Common myeloid progenitor, CD34-positive (primary cell): ENCODE measurements around the gene MAIP1. TPM values are rescaled to one million over a fixed set of nuclear protein-coding genes. Genes with fewer than 3 reads are reported as not detected.

ENCODE experiments used
- CTCF ChIA-PET: fragments of 350-600 bp; sonication (Branson Sonifier 250); formaldehyde crosslinking; loops from one replicate; lab custom pipeline; 2021; ENCODE audit warnings: antibody characterized with exemption; lab: Charles Lee
- POLR2A ChIA-PET: fragments of 350-600 bp; sonication (Branson Sonifier 250); formaldehyde crosslinking; loops from one replicate; lab custom pipeline; 2021; ENCODE audit warnings: antibody characterized with exemption; lab: Charles Lee
- DNase-seq, 3 donors: peaks; one replicate each; pipeline versions ENCODE4 v3.0.0 to v3.0.0-alpha.2; 2013
- H3K27ac ChIP-seq, 2 experiments: 1 replicate in 1 of 2; 2 replicates in 1 of 2; pipeline ENCODE4 v1.7.0; 2013; ENCODE audit warnings: inconsistent platforms in 2 of 2, low read length in 2 of 2, mild to moderate bottlenecking in 2 of 2, low read depth in 1 of 2, moderate library complexity in 1 of 2; ENCODE audit not compliant: severe bottlenecking in 2 of 2, insufficient read depth in 1 of 2, poor library complexity in 1 of 2
- H3K27me3 ChIP-seq, 5 experiments: replicated peaks in 2 of 5; 1 replicate in 3 of 5; 2 replicates in 2 of 5; pipeline versions ENCODE4 v1.6.1 to v1.7.0; 2013; ENCODE audit warnings: low read length in 4 of 5, mild to moderate bottlenecking in 2 of 5, moderate library complexity in 2 of 5, inconsistent platforms in 1 of 5; ENCODE audit not compliant: insufficient read depth in 5 of 5, control insufficient read depth in 4 of 5
- H3K36me3 ChIP-seq, 4 experiments: 1 replicate in 2 of 4; 2 replicates in 2 of 4; pipeline versions ENCODE4 v1.6.1 to v1.7.0; 2013; ENCODE audit warnings: low read length in 3 of 4, control low read depth in 1 of 4, mild to moderate bottlenecking in 1 of 4; ENCODE audit not compliant: control insufficient read depth in 4 of 4, insufficient read depth in 4 of 4
- H3K4me1 ChIP-seq, 4 experiments: 1 replicate in 3 of 4; 2 replicates in 1 of 4; pipeline versions ENCODE4 v1.6.1 to v1.7.1; 2013; ENCODE audit warnings: low read length in 3 of 4, mild to moderate bottlenecking in 3 of 4, control low read depth in 1 of 4, inconsistent platforms in 1 of 4, moderate library complexity in 1 of 4; ENCODE audit not compliant: control insufficient read depth in 4 of 4, insufficient read depth in 4 of 4; ENCODE audit errors: control extremely low read depth in 1 of 4
- H3K4me3 ChIP-seq, 7 experiments: 1 replicate in 4 of 7; 2 replicates in 3 of 7; pipeline versions ENCODE4 v1.5.1 to v1.7.0; 2013; ENCODE audit warnings: mild to moderate bottlenecking in 7 of 7, low read length in 6 of 7, moderate library complexity in 6 of 7, inconsistent platforms in 2 of 7, low read depth in 2 of 7, control low read depth in 1 of 7; ENCODE audit not compliant: insufficient read depth in 4 of 7, control insufficient read depth in 1 of 7; ENCODE audit errors: extremely low read depth in 1 of 7
- H3K9me3 ChIP-seq, 5 experiments: 1 replicate in 4 of 5; 2 replicates in 1 of 5; pipeline versions ENCODE4 v1.6.1 to v1.7.1; 2013; ENCODE audit warnings: low read length in 4 of 5, mild to moderate bottlenecking in 2 of 5, inconsistent platforms in 1 of 5, low read depth in 1 of 5, moderate library complexity in 1 of 5; ENCODE audit not compliant: control insufficient read depth in 4 of 5, insufficient read depth in 2 of 5; ENCODE audit errors: control extremely low read depth in 1 of 5
- WGBS: methylation state at CpG from one replicate; pipeline ENCODE4 v1.1.5; 2013; ENCODE audit not compliant: insufficient coverage; 5-methylcytosine and 5-hydroxymethylcytosine counted together
- polyA plus RNA-seq: library from polyadenylated mRNA; unstranded; fragments of 120-200 nt; gene quantifications from one replicate; pipeline ENCODE4 v1.2.1, GENCODE V29; 2013

Gene MAIP1
- 16.1 TPM for polyA plus RNA-seq

GRCh38 chr2:199955339-199956061 lies at the start of gene MAIP1, which contains the start of gene TYW5:
MAIP1 (plus strand) TSS chr2:199955582; CDS start chr2:199955799, 217 bp downstream.
TYW5 (minus strand) TSS chr2:199955491; CDS start chr2:199955470, 21 bp downstream.
- POLR2A ChIA-PET: interaction anchor here (0.8 kb wide), 1 partner anchor 25 kb away, joined by 3 read pairs; no protein-coding TSS in a partner anchor
- CTCF ChIA-PET: no interaction called here

GRCh38 chr2:199907008-199907714 lies 48.2 kb upstream of the MAIP1 start:
- peak; percentile 22 to 76 (median 57) for DNase-seq
- H3K36me3 ChIP-seq: no peaks in the 10 kb centered on the region
- no peaks in the 10 kb centered on the region for H3K27me3 ChIP-seq
- no peaks in the 10 kb centered on the region for H3K9me3 ChIP-seq
- ChIA-PET CTCF (interaction anchor here (1.1 to 1.4 kb wide), 2 partner anchors 34 to 207 kb away, joined by 3 read pairs; no protein-coding TSS in a partner anchor), POLR2A (no interaction called here)
- peaks cover 9 to 20% (median 17%) of the 10 kb centered on the region in 4 experiments for H3K4me1 ChIP-seq
- no peak overlapping the region for H3K4me3 ChIP-seq
- no peak overlapping the region for H3K27ac ChIP-seq
- no CpG with 5 or more reads among the region's 2 CpGs for WGBS

More at GRCh38 chr2:199955339-199956061, at the start of gene MAIP1, which contains the start of gene TYW5:
- Histone ChIP-seq H3K4me3 (peak within 1 kb of the TSS; percentile 78 to 100 (median 91)), H3K27ac (peak within 1 kb of the TSS; percentile 86 to 94), H3K36me3 (peaks cover 3 to 29% (median 14%) of the 10 kb centered on the region in 4 experiments), H3K9me3 (no peaks in the 10 kb centered on the region), H3K4me1 (peaks cover 4 to 23% (median 15%) of the 10 kb centered on the region in 4 experiments), H3K27me3 (no peaks in the 10 kb centered on the region)
- DNase-seq: peak; percentile 82 to 88 (median 83)
- WGBS: 0% methylated on average over 64 of the region's 64 CpGs

- no peaks in the 10 kb centered on the region for H3K27me3 ChIP-seq
- no peaks in the 10 kb centered on the region for H3K9me3 ChIP-seq
- no peaks in the 10 kb centered on the region for H3K36me3 ChIP-seq
- CTCF ChIA-PET: interaction anchor here (0.8 to 1.3 kb wide), 2 partner anchors 13 to 206 kb away, joined by 3 read pairs; no protein-coding TSS in a partner anchor
- H3K4me3 ChIP-seq: peak overlapping the region; percentile 88 to 99 (median 96)
- peaks cover 19 to 42% (median 37%) of the 10 kb centered on the region in 4 experiments for H3K4me1 ChIP-seq
- POLR2A ChIA-PET: no interaction called here
- 38% methylated on average over 13 of the region's 18 CpGs for WGBS
- peak overlapping the region; percentile 86 to 93 for H3K27ac ChIP-seq
- no peak for DNase-seq
Observed at GRCh38 chr2:199910338-199911051, 44.9 kb upstream of the MAIP1 start.

- ChIA-PET CTCF (interaction anchor here (0.8 to 1.3 kb wide), 2 partner anchors 14 to 206 kb away, joined by 3 read pairs; no protein-coding TSS in a partner anchor), POLR2A (no interaction called here)
- Histone ChIP-seq H3K9me3 (peaks cover 0 to 5% (median 0%) of the 10 kb centered on the region in 5 experiments), H3K27me3 (no peaks in the 10 kb centered on the region), H3K4me3 (peak within 1 kb of the TSS; percentile 88 to 99 (median 96)), H3K4me1 (peaks cover 19 to 42% (median 37%) of the 10 kb centered on the region in 4 experiments), H3K36me3 (peaks cover 0 to 6% (median 4%) of the 10 kb centered on the region in 4 experiments), H3K27ac (peak within 1 kb of the TSS; percentile 86 to 93)
- under 1% methylated on average over 79 of the region's 85 CpGs for WGBS
- peak; percentile 97 for DNase-seq
Observed at GRCh38 chr2:199911052-199911876, 44.1 kb upstream of the MAIP1 start, which contains the start of gene C2orf69. C2orf69 (plus strand) TSS chr2:199911293; CDS start chr2:199911439, 146 bp downstream.

- H3K27ac ChIP-seq: peak overlapping the region; percentile 86 to 93
- H3K36me3 ChIP-seq: peaks cover 3 to 11% (median 9%) of the 10 kb centered on the region in 4 experiments
- H3K27me3 ChIP-seq: no peaks in the 10 kb centered on the region
- WGBS: 0% methylated on average over 2 of the region's 13 CpGs
- peak overlapping the region; percentile 88 to 99 (median 96) for H3K4me3 ChIP-seq
- H3K4me1 ChIP-seq: peaks cover 19 to 42% (median 35%) of the 10 kb centered on the region in 4 experiments
- peaks cover 0 to 9% (median 3%) of the 10 kb centered on the region in 5 experiments for H3K9me3 ChIP-seq
- no peak for DNase-seq
- POLR2A ChIA-PET: no interaction called here
- CTCF ChIA-PET: interaction anchor here (0.9 to 1.3 kb wide), 3 partner anchors 15 to 207 kb away, joined by 3 read pairs; no protein-coding TSS in a partner anchor
Observed at GRCh38 chr2:199911877-199912161, 43.6 kb upstream of the MAIP1 start.
